Measurements from ENCODE around the gene HK1. TPM values are rescaled to one million over a fixed set of nuclear protein-coding genes. Genes with fewer than 3 reads are reported as not detected.

HK1 gene
- total and polyA plus RNA-seq, 2 of the 4 experiments (the other 2 are of a cell fraction): 53.7 to 90.5 TPM

- 72% methylated on average over 6 of the region's 13 CpGs; no CpG with 5 or more reads in 1 of the 2 experiments for WGBS, 2 experiments (ENCODE audit: extremely low coverage in 2 of 2, insufficient read length in 1 of 2)
Measured at GRCh38 chr10:69415049-69415448, 136.8 kb downstream of the HK1 start.

More at GRCh38 chr10:69415049-69415448, 136.8 kb downstream of the HK1 start:
- ChIA-PET CTCF (interaction anchor here (0.6 kb wide), 1 partner anchor 330 kb away, joined by 3 read pairs; no protein-coding TSS in a partner anchor), POLR2A (ENCODE audit: unreplicated experiment) (no interaction called here)
- Histone ChIP-seq H4K5ac (ENCODE audit: low read depth, low read length) (no peak overlapping the region), H3K4me1 (ENCODE audit: control insufficient read depth, insufficient read depth, low read length) (peaks cover 3% of the 10 kb centered on the region; the same call in 1 of the 2 replicates), H3K27me3 (ENCODE audit: control insufficient read depth, insufficient read depth, low read length) (peaks cover 25% of the 10 kb centered on the region), H3K56ac (ENCODE audit: extremely low read depth, insufficient read depth, low read length) (no peak overlapping the region), H3K9me1 (ENCODE audit: insufficient read depth, low read length) (no peaks in the 10 kb centered on the region), H3K14ac (replicated peaks; ENCODE audit: low read depth, low read length) (no peak overlapping the region), H3K4me2 (ENCODE audit: low read depth, low read length) (no peak overlapping the region), H3K9me3 (ENCODE audit: control insufficient read depth, insufficient read depth, low read length) (no peaks in the 10 kb centered on the region), H3K23ac (ENCODE audit: low read depth, low read length) (no peak overlapping the region), H3K4me3 (ENCODE audit: insufficient read depth, low read depth, low read length) (no peak overlapping the region), H3K27ac (ENCODE audit: insufficient read depth, low read length) (no peak overlapping the region), H3K4ac (ENCODE audit: low read depth, low read length) (no peak overlapping the region), H2AK9ac (replicated peaks; ENCODE audit: low read depth, low read length, poor library complexity) (no peak overlapping the region), H2BK5ac (ENCODE audit: low read depth, low read length, poor library complexity, severe bottlenecking) (no peak overlapping the region), H4K8ac (ENCODE audit: low read depth in 2 of 2, low read length in 2 of 2) (no peak overlapping the region), H3K18ac (ENCODE audit: low read depth, low read length) (no peak overlapping the region), H4K20me1 (ENCODE audit: insufficient read depth, low read length) (no peaks in the 10 kb centered on the region), H3K36me3 (ENCODE audit: control insufficient read depth, insufficient read depth, low read length) (no peaks in the 10 kb centered on the region), H2BK20ac (ENCODE audit: low read depth, low read length) (no peak overlapping the region), H2BK15ac (ENCODE audit: low read depth, low read length) (no peak overlapping the region), H4K91ac (ENCODE audit: insufficient read depth, low read depth, low read length) (no peak overlapping the region), H2AK5ac (ENCODE audit: low read depth, low read length) (no peak overlapping the region), H2AFZ (replicated peaks; ENCODE audit: low read length, poor library complexity) (no peak overlapping the region), H2BK120ac (ENCODE audit: low read depth, low read length) (no peak overlapping the region), H3K9ac (ENCODE audit: low read depth, low read length) (no peak overlapping the region), H3K79me1 (ENCODE audit: low read depth in 1 of 2, low read length in 2 of 2) (no peaks in the 10 kb centered on the region)
- TF ChIP-seq MAZ (IDR thresholded peaks at IDR 0.05; ENCODE audit: borderline replicate concordance, low read depth, low read length): no peak
- TF ChIP-seq RCOR1 (IDR thresholded peaks at IDR 0.05; ENCODE audit: insufficient replicate concordance, low read length): no peak
- no peak for TF ChIP-seq NFE2L2 (IDR thresholded peaks at IDR 0.05; ENCODE audit: low read depth, low read length)
- no peak for TF ChIP-seq BHLHE40 (IDR thresholded peaks at IDR 0.05; ENCODE audit: low read depth, low read length)
- TF ChIP-seq MXI1 (IDR thresholded peaks at IDR 0.05; ENCODE audit: borderline replicate concordance, low read depth, low read length): no peak
- no peak for TF ChIP-seq POLR2A (IDR thresholded peaks at IDR 0.05; ENCODE audit: low read depth, low read length)
- no peak for TF ChIP-seq MAFK (IDR thresholded peaks at IDR 0.05; ENCODE audit: low read depth, low read length)
- TF ChIP-seq FOS (IDR thresholded peaks at IDR 0.05; ENCODE audit: low read depth, low read length): no peak
- no peak for TF ChIP-seq CHD1 (IDR thresholded peaks at IDR 0.05; ENCODE audit: low read depth, low read length)
- no peak for TF ChIP-seq RFX5 (IDR thresholded peaks at IDR 0.05; ENCODE audit: low read depth, low read length)
- no peak for TF ChIP-seq CEBPB (IDR thresholded peaks at IDR 0.05; ENCODE audit: low read depth, low read length)
- TF ChIP-seq SMC3 (IDR thresholded peaks at IDR 0.05; ENCODE audit: low read depth, low read length): no peak
- TF ChIP-seq ELK1 (IDR thresholded peaks at IDR 0.05; ENCODE audit: borderline replicate concordance, low read depth, low read length): no peak
- dilution Hi-C loops (cut with HindIII; ENCODE audit: low sequenced_read_pairs, unreplicated experiment) (no loop called here), in situ Hi-C loops (cut with MboI; ENCODE audit: low sequenced_read_pairs) (loop anchor here (10.0 kb wide), 1 partner anchor 410 kb away; no protein-coding TSS in a partner anchor), intact Hi-C loops (cut with micrococcal nuclease) (loop anchor here (10.0 kb wide), 1 partner anchor 630 kb away; no protein-coding TSS in a partner anchor)
- no peak for ATAC-seq (ENCODE audit: low read depth)
- BruUV-seq (replicated peaks): no TSS peak
- DNase-seq: no peak
